Neural cell (in vitro differentiated cells): ENCODE measurements around the gene SLC35E3. TPM values are rescaled to one million over a fixed set of nuclear protein-coding genes. Genes with fewer than 3 reads are reported as not detected.

Experiments used
- H2AFZ ChIP-seq: fragments of 200-600, 300-800 bp; sonication (generic), shearing (Covaris generic); 2 replicates; pipeline ENCODE4 v1.6.0; 2014; ENCODE audit warnings: low read depth, mild to moderate bottlenecking, antibody characterized with exemption, low read length, moderate library complexity
- H3F3A ChIP-seq: fragments of 200-600 bp; shearing (Covaris generic); 2 replicates; pipeline ENCODE4 v1.6.1; 2016; ENCODE audit warnings: mild to moderate bottlenecking, moderate library complexity, mixed read lengths, antibody characterized with exemption, low read length; ENCODE audit not compliant: insufficient read depth, poor library complexity, severe bottlenecking
- H3K27ac ChIP-seq: fragments of 200-600, 300-800 bp; sonication (generic), shearing (Covaris generic); 2 replicates; pipeline ENCODE4 v1.5.1; 2014; ENCODE audit warnings: mild to moderate bottlenecking, low read length, moderate library complexity
- H3K27me3 ChIP-seq: fragments of 300-800, 200-600 bp; sonication (generic), shearing (Covaris generic); 2 replicates; pipeline ENCODE4 v1.6.0; 2014; ENCODE audit warnings: mild to moderate bottlenecking, low read depth, low read length, moderate library complexity; ENCODE audit not compliant: insufficient read depth
- H3K36me3 ChIP-seq: fragments of 300-800, 200-600 bp; sonication (generic), shearing (Covaris generic); 2 replicates; pipeline ENCODE4 v1.5.1; 2014; ENCODE audit warnings: mild to moderate bottlenecking, antibody characterized with exemption, low read length, moderate library complexity; ENCODE audit not compliant: insufficient read depth
- H3K4me2 ChIP-seq: fragments of 300-800, 200-600 bp; sonication (generic), shearing (Covaris generic); 2 replicates; pipeline ENCODE4 v1.6.0; 2014; ENCODE audit warnings: mild to moderate bottlenecking, low read length
- H3K4me3 ChIP-seq: fragments of 300-800, 200-600 bp; sonication (generic), shearing (Covaris generic); 2 replicates; pipeline ENCODE4 v1.5.1; 2014; ENCODE audit warnings: mild to moderate bottlenecking, low read length, moderate library complexity
- H3K79me2 ChIP-seq: fragments of 200-600 bp; shearing (Covaris generic); replicated peaks from 2 replicates; pipeline ENCODE4 v1.6.0; 2014; ENCODE audit warnings: mild to moderate bottlenecking, low read length, moderate library complexity; ENCODE audit not compliant: insufficient read depth
- H3K9ac ChIP-seq: fragments of 300-800, 200-600 bp; sonication (generic), shearing (Covaris generic); 2 replicates; pipeline ENCODE4 v1.6.1; 2016; ENCODE audit warnings: mild to moderate bottlenecking, low read length, mixed read lengths
- H3K9me2 ChIP-seq: fragments of 200-600 bp; shearing (Covaris generic); 2 replicates; pipeline ENCODE4 v1.6.1; 2016; ENCODE audit warnings: mild to moderate bottlenecking, low read length, mixed read lengths; ENCODE audit not compliant: insufficient read depth
- H3K9me3 ChIP-seq: fragments of 200-600, 300-800 bp; sonication (generic), shearing (Covaris generic); 2 replicates; pipeline ENCODE4 v1.6.1; 2016; ENCODE audit warnings: mild to moderate bottlenecking, mixed run types, low read length, moderate library complexity, mixed read lengths
- H4K20me1 ChIP-seq: fragments of 200-600 bp; shearing (Covaris generic); 2 replicates; pipeline ENCODE4 v1.6.1; 2016; ENCODE audit warnings: mild to moderate bottlenecking, mixed run types; ENCODE audit not compliant: insufficient read depth
- EP300 ChIP-seq: fragments of 450-650 bp; conservative IDR thresholded peaks from 2 replicates; pipeline ENCODE4 v1.6.1; 2014; ENCODE audit warnings: antibody characterized with exemption, mild to moderate bottlenecking, moderate library complexity; ENCODE audit not compliant: poor library complexity, severe bottlenecking
- EZH2 ChIP-seq: fragments of 200-600, 300-800 bp; shearing (Covaris generic), sonication (generic); IDR thresholded peaks from 2 replicates; pipeline ENCODE4 v1.6.1; 2014; ENCODE audit warnings: antibody characterized with exemption, low read length, borderline replicate concordance, mild to moderate bottlenecking; ENCODE audit not compliant: insufficient read depth, poor library complexity, severe bottlenecking
- MXI1 ChIP-seq: fragments of 450-650 bp; conservative IDR thresholded peaks from 2 replicates; pipeline ENCODE4 v1.6.1; 2014; ENCODE audit warnings: antibody characterized with exemption, mild to moderate bottlenecking; ENCODE audit not compliant: poor library complexity, severe bottlenecking
- POLR2AphosphoS5 ChIP-seq: IDR thresholded peaks from 2 replicates; pipeline ENCODE4 v1.6.1; 2012
- RAD21 ChIP-seq: fragments of 450-650 bp; conservative IDR thresholded peaks from 2 replicates; pipeline ENCODE4 v1.6.1; 2014; ENCODE audit warnings: antibody characterized with exemption, mild to moderate bottlenecking, moderate library complexity
- SMC3 ChIP-seq: fragments of 450-650 bp; conservative IDR thresholded peaks from 2 replicates; pipeline ENCODE4 v1.6.1; 2014; ENCODE audit warnings: antibody characterized with exemption, mild to moderate bottlenecking, moderate library complexity; ENCODE audit not compliant: poor library complexity
- TAF1 ChIP-seq: IDR thresholded peaks from 2 replicates; pipeline ENCODE4 v1.6.1; 2012; ENCODE audit warnings: low read depth
- polyA plus RNA-seq: library from polyadenylated mRNA; depleted of rRNA; stranded (reverse); fragments of >200 nt; gene quantifications from 2 replicates; pipeline ENCODE4 v1.2.3, GENCODE V29; 2014
- TF ChIP-seq, protein P1 (sequence below): fragments of 450-650 bp; IDR thresholded peaks from 2 replicates; pipeline ENCODE4 v1.5.1; 2014; ENCODE audit warnings: antibody characterized with exemption, mild to moderate bottlenecking, moderate library complexity; ENCODE audit not compliant: poor library complexity, severe bottlenecking
- TF ChIP-seq, protein P2 (sequence below): IDR thresholded peaks from 2 replicates; pipeline ENCODE4 v1.6.1; 2012; ENCODE audit warnings: borderline replicate concordance

Gene SLC35E3
- polyA plus RNA-seq, 1 donor from 2014 or later: 10.5 TPM

DNA sequence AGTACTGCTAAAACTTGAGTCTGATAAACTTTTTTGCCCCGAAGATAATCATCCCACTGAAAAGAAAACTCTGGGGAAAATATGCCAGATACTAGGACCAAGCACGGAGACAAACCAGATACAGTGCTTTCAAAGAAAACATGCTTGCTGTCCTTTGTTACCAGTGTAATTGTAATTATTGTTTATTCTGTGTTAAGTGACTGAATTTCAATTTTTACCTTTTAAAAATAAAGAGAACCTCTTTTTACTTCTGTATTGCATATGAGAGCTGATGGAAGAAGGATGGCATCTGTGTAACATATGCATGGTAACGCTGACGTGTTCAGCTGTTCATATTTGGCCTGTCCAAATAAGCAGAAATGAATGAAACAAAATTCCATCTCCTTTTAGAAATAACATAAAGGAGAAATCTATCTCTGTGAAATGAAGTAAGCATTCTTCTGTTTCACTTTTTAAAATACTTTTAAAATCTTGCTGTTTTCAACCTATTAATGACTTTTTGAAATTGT lies 22.5 kb downstream of the SLC35E3 start:
- Histone ChIP-seq H3K79me2 (no peaks in the 10 kb centered on the region), H3K4me2 (no peak overlapping the region), H3K9ac (no peak overlapping the region), H3K4me3 (no peak overlapping the region), H2AFZ (no peak overlapping the region), H3K36me3 (peaks cover 7% of the 10 kb centered on the region), H3K9me2 (no peaks in the 10 kb centered on the region), H3F3A (no peaks in the 10 kb centered on the region), H3K27ac (no peak overlapping the region), H3K27me3 (no peaks in the 10 kb centered on the region), H3K9me3 (no peaks in the 10 kb centered on the region), H4K20me1 (no peaks in the 10 kb centered on the region)
- no peak for TF ChIP-seq TAF1
- TF ChIP-seq, protein P1, sequence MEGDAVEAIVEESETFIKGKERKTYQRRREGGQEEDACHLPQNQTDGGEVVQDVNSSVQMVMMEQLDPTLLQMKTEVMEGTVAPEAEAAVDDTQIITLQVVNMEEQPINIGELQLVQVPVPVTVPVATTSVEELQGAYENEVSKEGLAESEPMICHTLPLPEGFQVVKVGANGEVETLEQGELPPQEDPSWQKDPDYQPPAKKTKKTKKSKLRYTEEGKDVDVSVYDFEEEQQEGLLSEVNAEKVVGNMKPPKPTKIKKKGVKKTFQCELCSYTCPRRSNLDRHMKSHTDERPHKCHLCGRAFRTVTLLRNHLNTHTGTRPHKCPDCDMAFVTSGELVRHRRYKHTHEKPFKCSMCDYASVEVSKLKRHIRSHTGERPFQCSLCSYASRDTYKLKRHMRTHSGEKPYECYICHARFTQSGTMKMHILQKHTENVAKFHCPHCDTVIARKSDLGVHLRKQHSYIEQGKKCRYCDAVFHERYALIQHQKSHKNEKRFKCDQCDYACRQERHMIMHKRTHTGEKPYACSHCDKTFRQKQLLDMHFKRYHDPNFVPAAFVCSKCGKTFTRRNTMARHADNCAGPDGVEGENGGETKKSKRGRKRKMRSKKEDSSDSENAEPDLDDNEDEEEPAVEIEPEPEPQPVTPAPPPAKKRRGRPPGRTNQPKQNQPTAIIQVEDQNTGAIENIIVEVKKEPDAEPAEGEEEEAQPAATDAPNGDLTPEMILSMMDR: no peak
- no peak for TF ChIP-seq SMC3
- TF ChIP-seq MXI1: no peak

DNA sequence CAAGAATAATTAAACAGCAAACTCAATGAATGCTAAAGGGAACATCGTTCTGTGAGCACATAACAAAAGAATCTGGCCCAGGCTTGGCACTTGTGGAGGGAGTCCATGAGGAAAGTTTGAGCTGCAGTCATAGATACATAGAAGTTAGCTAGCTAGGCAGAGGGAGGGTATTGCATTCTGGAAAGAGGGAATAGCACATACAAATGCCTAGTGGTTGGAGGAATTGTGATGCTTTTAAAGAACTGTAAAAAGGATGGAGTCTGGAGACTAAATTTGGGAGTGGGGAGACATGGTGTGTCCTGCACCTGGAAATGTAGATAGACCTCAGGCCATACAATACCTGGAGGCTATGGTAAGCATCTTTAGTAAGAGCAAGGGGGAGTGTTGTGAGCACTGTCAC lies 24.0 kb downstream of the SLC35E3 start:
- no peak overlapping the region for H2AFZ ChIP-seq
- H3K9me3 ChIP-seq: no peaks in the 10 kb centered on the region
- H3F3A ChIP-seq: no peaks in the 10 kb centered on the region
- H3K79me2 ChIP-seq: no peaks in the 10 kb centered on the region
- H3K9ac ChIP-seq: no peak overlapping the region
- TF ChIP-seq MXI1 (no peak), EZH2 (no peak), SMC3 (no peak), RAD21 (no peak), POLR2AphosphoS5 (no peak), TAF1 (no peak), EP300 (no peak)
- TF ChIP-seq, protein P2, sequence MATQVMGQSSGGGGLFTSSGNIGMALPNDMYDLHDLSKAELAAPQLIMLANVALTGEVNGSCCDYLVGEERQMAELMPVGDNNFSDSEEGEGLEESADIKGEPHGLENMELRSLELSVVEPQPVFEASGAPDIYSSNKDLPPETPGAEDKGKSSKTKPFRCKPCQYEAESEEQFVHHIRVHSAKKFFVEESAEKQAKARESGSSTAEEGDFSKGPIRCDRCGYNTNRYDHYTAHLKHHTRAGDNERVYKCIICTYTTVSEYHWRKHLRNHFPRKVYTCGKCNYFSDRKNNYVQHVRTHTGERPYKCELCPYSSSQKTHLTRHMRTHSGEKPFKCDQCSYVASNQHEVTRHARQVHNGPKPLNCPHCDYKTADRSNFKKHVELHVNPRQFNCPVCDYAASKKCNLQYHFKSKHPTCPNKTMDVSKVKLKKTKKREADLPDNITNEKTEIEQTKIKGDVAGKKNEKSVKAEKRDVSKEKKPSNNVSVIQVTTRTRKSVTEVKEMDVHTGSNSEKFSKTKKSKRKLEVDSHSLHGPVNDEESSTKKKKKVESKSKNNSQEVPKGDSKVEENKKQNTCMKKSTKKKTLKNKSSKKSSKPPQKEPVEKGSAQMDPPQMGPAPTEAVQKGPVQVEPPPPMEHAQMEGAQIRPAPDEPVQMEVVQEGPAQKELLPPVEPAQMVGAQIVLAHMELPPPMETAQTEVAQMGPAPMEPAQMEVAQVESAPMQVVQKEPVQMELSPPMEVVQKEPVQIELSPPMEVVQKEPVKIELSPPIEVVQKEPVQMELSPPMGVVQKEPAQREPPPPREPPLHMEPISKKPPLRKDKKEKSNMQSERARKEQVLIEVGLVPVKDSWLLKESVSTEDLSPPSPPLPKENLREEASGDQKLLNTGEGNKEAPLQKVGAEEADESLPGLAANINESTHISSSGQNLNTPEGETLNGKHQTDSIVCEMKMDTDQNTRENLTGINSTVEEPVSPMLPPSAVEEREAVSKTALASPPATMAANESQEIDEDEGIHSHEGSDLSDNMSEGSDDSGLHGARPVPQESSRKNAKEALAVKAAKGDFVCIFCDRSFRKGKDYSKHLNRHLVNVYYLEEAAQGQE: no peak
- TF ChIP-seq, protein P1: no peak
- H3K4me2 ChIP-seq: no peak overlapping the region
- no peaks in the 10 kb centered on the region for H3K36me3 ChIP-seq
- H3K27me3 ChIP-seq: no peaks in the 10 kb centered on the region
- no peak overlapping the region for H3K4me3 ChIP-seq
- H3K27ac ChIP-seq: no peak overlapping the region
- no peaks in the 10 kb centered on the region for H4K20me1 ChIP-seq
- H3K9me2 ChIP-seq: no peaks in the 10 kb centered on the region
